ENCODE data around the gene PSORS1C1. TPM values are rescaled to one million over a fixed set of nuclear protein-coding genes. Genes with fewer than 3 reads are reported as not detected.
A peak's percentile ranks its signal among the peaks of the same experiment; 100 is the strongest.

Gene PSORS1C1
- polyA plus RNA-seq, 1 experiment = 0.94 TPM

DNA sequence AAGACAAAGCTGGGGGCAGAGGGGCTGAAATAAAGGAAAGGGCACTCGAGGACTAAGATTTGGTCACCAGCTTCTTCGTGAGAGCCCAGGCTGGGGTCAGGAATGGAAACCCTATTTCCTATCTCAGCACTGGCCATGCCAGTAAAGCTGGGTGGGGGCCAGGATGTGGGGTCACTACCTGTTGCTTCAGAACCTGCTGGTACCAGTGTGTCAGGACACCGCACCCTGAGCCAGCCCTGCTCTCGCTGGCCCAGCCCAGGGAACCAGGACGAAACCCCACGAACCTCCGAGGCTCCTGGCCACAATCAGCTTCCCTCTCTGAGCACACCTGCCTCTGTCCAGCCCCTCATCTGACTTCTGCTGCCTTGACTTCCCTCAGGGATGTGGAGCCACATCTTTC, 3.6 kb downstream of the PSORS1C1 start:
- no peak for DNase-seq (ENCODE audit: low read depth, low spot score)
- H3K4me3 ChIP-seq (ENCODE audit: low read depth, low read length) = no peak overlapping the region
- ChIA-PET POLR2A (interaction anchor here (0.7 kb wide), 1 partner anchor 125 kb away, joined by 6 read pairs; no protein-coding TSS in a partner anchor), CTCF (interaction anchor here (0.6 to 5.4 kb wide), 5 partner anchors 9 to 102 kb away, joined by 3 to 30 read pairs (median 3); no protein-coding TSS in a partner anchor)
- H3K27me3 ChIP-seq (ENCODE audit: control insufficient read depth, insufficient read depth, low read length) = no peaks in the 10 kb centered on the region
- no peak for TF ChIP-seq CTCF (IDR thresholded peaks at IDR 0.05; ENCODE audit: low read depth, low read length)
- no peaks in the 10 kb centered on the region; the same call in 1 of the 2 replicates for H3K9me3 ChIP-seq (ENCODE audit: control insufficient read depth, insufficient read depth, low read length)
- no peak overlapping the region for H3K27ac ChIP-seq (ENCODE audit: low read depth, low read length)

DNA sequence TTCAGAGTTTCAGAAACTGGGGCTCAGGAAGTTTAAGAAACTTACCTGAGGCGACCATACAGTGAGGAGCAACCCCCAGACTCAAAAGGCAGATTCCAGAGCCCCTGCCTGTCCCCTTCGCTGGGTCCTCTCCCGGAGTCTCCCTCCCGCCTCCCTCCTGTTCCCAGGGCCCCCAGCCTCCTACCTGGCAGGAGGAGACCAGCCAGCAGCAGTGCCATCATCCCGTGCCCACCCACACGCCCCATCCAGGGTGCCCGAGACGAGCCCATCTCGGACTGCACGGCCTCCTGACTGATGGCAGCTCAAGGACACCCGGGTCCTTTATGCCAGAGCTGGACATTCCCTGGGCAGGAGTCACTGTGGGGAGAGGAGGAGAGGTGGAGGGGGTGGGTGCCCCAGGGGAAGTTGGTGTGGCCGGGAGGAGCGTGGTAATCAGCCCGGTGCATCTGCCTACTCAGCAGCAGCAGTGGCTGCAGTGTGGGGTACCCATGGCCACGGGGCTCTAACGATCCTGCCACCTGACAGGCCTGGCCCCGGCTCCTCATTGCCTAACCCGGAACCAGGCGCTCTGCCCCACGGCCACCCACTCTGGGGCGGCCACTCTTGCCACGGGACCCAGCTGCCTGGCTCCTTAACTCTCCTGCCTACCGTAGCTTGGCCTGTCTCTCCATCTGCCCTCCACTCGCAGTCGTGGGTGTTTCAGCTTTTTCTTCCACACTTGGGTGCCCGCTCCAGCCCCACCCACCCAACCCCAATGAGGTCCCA, 5.7 kb downstream of the PSORS1C1 start, which contains the start of gene CDSN:
Gene CDSN (minus strand): TSS at position 296 of the 765 bp plus-strand sequence. CDS start 27 bp downstream, at position 269.
- Histone ChIP-seq H3K27ac (ENCODE audit: low read depth, low read length) (no peak within 1 kb of the TSS), H3K27me3 (ENCODE audit: control insufficient read depth, insufficient read depth, low read length) (no peaks in the 10 kb centered on the region), H3K4me3 (ENCODE audit: low read depth, low read length) (no peak within 1 kb of the TSS), H3K9me3 (ENCODE audit: control insufficient read depth, insufficient read depth, low read length) (no peaks in the 10 kb centered on the region; the same call in 1 of the 2 replicates)
- ChIA-PET CTCF (no interaction called here), POLR2A (no interaction called here)
- no peak for TF ChIP-seq CTCF (IDR thresholded peaks at IDR 0.05; ENCODE audit: low read depth, low read length)
- DNase-seq (ENCODE audit: low read depth, low spot score) = no peak

GRCh38 chr6:31121131-31121790, 6.7 kb downstream of the PSORS1C1 start:
- CTCF ChIA-PET = no interaction called here
- POLR2A ChIA-PET = no interaction called here
- Histone ChIP-seq H3K27me3 (ENCODE audit: control insufficient read depth, insufficient read depth, low read length) (no peaks in the 10 kb centered on the region), H3K9me3 (ENCODE audit: control insufficient read depth, insufficient read depth, low read length) (no peaks in the 10 kb centered on the region; the same call in 1 of the 2 replicates), H3K27ac (ENCODE audit: low read depth, low read length) (no peak overlapping the region), H3K4me3 (ENCODE audit: low read depth, low read length) (no peak overlapping the region)
- DNase-seq (ENCODE audit: low read depth, low spot score) = no peak
- no peak for TF ChIP-seq CTCF (IDR thresholded peaks at IDR 0.05; ENCODE audit: low read depth, low read length)

DNA sequence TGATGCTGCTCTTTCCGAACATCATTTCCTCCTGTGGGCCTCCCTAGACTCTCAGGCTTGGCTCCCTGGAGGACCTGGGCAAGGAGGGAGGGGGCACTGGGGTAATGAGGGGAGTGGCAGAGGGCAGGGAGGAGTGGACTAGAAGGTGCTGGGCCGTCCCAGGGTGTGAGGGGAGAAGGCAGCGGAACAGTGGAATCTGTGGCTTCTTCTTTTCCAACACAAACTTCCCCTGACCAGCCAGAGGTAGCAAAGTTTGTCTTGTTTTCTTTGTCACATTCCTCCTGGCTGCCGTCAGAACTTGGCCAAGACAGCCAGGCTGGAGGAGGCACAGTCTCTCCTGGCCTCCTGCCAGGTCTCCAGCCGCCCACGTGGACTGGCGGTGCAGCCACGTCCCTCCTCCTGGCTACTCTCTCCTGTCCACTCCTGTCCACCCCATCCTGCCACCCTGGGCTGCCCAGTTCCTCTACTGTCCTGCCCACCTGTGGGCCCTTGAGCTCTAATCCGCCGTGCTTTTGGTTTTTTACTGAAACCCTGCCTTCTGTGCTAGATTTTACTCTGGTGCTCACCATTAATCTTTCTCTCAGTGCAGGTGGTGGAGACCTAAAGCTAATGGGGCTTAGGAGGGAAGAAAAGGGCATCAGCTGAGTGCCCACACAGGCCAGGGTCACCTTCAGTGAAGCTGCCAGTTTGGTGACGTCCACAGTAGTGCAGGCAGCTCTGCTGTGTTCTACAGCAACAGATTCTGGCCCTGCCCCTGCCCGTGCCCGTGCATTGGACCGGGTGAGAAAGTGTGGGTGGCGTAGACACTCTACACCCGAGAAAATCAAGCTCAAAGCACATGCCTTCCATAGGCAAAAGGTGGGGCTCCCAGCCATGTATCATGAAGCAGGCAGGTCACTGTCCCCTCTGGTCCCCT, 8.4 kb downstream of the PSORS1C1 start:
- H3K27ac ChIP-seq (ENCODE audit: low read depth, low read length) = peak overlapping the region; percentile 85

More for the DNA sequence above, 8.4 kb downstream of the PSORS1C1 start:
- DNase-seq (ENCODE audit: low read depth, low spot score) = peak; percentile 77
- Histone ChIP-seq H3K4me3 (ENCODE audit: low read depth, low read length) (no peak overlapping the region), H3K9me3 (ENCODE audit: control insufficient read depth, insufficient read depth, low read length) (no peaks in the 10 kb centered on the region; the same call in 1 of the 2 replicates), H3K27me3 (ENCODE audit: control insufficient read depth, insufficient read depth, low read length) (no peaks in the 10 kb centered on the region)
- no peak for TF ChIP-seq CTCF (IDR thresholded peaks at IDR 0.05; ENCODE audit: low read depth, low read length)
- POLR2A ChIA-PET = no interaction called here
- CTCF ChIA-PET = interaction anchor here (2.0 kb wide), 1 partner anchor 209 kb away, joined by 5 read pairs; the partner anchor contains the start of gene VARS2

Data from AG04450 (cell line).